Measurements from ENCODE around the gene ERBB4.

DNA sequence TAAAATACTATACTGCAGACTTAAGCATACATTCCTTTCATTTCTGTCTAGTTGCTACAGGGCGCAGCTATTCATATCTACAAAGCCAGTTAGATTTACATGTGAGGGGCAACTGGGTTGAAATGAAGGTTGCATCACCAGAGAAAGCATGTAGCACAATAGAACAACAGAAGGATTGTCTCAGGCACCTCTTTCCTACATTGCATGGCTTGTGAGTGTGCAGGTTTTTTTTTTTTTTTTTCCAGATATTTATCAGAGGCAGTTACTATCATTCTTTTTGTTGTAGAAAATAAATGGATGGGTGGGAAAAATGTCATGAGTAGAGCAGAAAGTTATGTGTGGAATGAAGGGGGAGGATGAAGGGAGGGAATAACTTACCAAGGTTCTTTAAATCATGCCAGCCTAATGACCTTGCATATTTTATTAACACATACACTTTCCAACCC lies 86.8 kb downstream of the ERBB4 start:
- TF ChIP-seq CTCF (IDR thresholded peaks at IDR 0.05): no peak
- no peak for TF ChIP-seq POLR2A (IDR thresholded peaks at IDR 0.05)
